Body of pancreas (tissue), 4 donors: ENCODE measurements around the gene ROR1.

Experiments used
- POLR2A ChIP-seq, 3 donors: fragments of 450-650 bp; IDR thresholded peaks; one replicate each; pipeline ENCODE4 v1.6.1; 2016; ENCODE audit warnings: antibody characterized with exemption in 3 of 3, mild to moderate bottlenecking in 2 of 3
- TF ChIP-seq, protein P1 (sequence below), 7 experiments: fragments of 450-650 bp in 4 of 7; fragments of 200-600 bp in 3 of 7; sonication (generic) in 3 of 7; IDR thresholded peaks; one replicate each; pipeline ENCODE4 v1.5.1; 2016 to 2019; ENCODE audit warnings: antibody characterized with exemption in 7 of 7

DNA sequence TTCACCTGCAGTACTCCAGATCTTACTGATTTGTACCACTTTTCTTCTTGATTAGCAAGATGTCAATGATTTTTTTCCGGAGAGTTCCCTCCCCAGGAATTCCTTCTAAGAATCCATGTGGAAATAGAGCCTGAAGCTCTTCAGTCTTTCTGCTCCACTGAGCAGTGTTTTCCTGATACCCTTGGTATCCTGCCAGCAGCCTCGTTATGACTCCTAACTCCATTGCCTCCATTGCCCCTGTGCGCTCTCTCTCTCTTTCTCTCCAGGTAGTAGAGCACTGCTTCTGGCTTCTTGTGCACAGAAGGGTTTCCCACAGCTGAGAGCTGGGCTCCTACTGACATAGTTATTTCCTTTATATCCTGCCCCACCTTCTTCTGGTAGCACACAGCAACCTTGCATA, 441.8 kb downstream of the ROR1 start:
- TF ChIP-seq, protein P1, sequence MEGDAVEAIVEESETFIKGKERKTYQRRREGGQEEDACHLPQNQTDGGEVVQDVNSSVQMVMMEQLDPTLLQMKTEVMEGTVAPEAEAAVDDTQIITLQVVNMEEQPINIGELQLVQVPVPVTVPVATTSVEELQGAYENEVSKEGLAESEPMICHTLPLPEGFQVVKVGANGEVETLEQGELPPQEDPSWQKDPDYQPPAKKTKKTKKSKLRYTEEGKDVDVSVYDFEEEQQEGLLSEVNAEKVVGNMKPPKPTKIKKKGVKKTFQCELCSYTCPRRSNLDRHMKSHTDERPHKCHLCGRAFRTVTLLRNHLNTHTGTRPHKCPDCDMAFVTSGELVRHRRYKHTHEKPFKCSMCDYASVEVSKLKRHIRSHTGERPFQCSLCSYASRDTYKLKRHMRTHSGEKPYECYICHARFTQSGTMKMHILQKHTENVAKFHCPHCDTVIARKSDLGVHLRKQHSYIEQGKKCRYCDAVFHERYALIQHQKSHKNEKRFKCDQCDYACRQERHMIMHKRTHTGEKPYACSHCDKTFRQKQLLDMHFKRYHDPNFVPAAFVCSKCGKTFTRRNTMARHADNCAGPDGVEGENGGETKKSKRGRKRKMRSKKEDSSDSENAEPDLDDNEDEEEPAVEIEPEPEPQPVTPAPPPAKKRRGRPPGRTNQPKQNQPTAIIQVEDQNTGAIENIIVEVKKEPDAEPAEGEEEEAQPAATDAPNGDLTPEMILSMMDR (IDR thresholded peaks at IDR 0.05) = no peak
- TF ChIP-seq POLR2A (IDR thresholded peaks at IDR 0.05) = no peak
